RWPE1 (cell line): ENCODE data around the gene MAML3.

Experiments used
- CTCF ChIA-PET: fragments of 350-600 bp; sonication (Branson Sonifier 250); formaldehyde crosslinking; extraction: SDS; loops from one replicate; lab custom pipeline; 2021; lab: Yijun Ruan, JAX
- POLR2A ChIA-PET: fragments of 400-600 bp; formaldehyde crosslinking; extraction: SDS; loops from one replicate; lab custom pipeline; 2020; ENCODE audit warnings: antibody characterized with exemption; ENCODE audit not compliant: low non-redundant PET; lab: Yijun Ruan, JAX
- DNase-seq: peaks from one replicate; pipeline ENCODE4 v3.0.0; 2012; ENCODE audit warnings: low spot score
- H3K27ac ChIP-seq: fragments of 450-650 bp; 2 replicates; pipeline ENCODE4 v1.5.1; 2017
- TF ChIP-seq, protein P1 (sequence below): fragments of 450-650 bp; conservative IDR thresholded peaks from 2 replicates; pipeline ENCODE4 v1.5.1; 2017; ENCODE audit warnings: low read depth, mild to moderate bottlenecking

Gene MAML3

DNA sequence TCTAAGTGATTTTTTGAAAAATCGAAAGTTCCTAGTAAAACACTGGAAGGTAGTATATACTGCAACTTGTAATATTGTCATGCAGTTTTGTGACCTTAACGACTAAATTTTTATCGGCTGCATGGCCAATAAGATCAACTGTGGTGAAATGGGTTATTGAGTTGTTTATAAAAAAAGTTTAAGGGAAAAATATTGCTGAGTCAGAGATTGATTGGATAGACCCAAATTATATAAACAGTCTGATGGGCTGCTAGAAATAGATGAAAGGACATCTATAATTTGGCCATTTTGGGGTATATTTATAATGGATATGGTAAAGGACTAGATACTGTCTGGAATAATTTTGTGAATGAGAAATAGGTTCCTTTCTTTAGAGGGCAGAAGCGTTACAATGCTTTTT, 432.2 kb downstream of the MAML3 start:
- TF ChIP-seq, protein P1, sequence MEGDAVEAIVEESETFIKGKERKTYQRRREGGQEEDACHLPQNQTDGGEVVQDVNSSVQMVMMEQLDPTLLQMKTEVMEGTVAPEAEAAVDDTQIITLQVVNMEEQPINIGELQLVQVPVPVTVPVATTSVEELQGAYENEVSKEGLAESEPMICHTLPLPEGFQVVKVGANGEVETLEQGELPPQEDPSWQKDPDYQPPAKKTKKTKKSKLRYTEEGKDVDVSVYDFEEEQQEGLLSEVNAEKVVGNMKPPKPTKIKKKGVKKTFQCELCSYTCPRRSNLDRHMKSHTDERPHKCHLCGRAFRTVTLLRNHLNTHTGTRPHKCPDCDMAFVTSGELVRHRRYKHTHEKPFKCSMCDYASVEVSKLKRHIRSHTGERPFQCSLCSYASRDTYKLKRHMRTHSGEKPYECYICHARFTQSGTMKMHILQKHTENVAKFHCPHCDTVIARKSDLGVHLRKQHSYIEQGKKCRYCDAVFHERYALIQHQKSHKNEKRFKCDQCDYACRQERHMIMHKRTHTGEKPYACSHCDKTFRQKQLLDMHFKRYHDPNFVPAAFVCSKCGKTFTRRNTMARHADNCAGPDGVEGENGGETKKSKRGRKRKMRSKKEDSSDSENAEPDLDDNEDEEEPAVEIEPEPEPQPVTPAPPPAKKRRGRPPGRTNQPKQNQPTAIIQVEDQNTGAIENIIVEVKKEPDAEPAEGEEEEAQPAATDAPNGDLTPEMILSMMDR = no peak
- CTCF ChIA-PET = no interaction called here
- POLR2A ChIA-PET = no interaction called here

GRCh38 chr4:139720806-139721205, 433.2 kb downstream of the MAML3 start:
- no peak for DNase-seq
- ChIA-PET POLR2A (no interaction called here), CTCF (no interaction called here)
- TF ChIP-seq, protein P1 = no peak
- no peak overlapping the region for H3K27ac ChIP-seq

More for the DNA sequence above, 432.2 kb downstream of the MAML3 start:
- DNase-seq = no peak
- no peak overlapping the region for H3K27ac ChIP-seq

GRCh38 chr4:139719381-139720101, 434.4 kb downstream of the MAML3 start:
- TF ChIP-seq, protein P1 = no peak
- CTCF ChIA-PET = interaction anchor here (0.6 kb wide), 1 partner anchor 736 kb away, joined by 3 read pairs; no protein-coding TSS in a partner anchor
- no peak for DNase-seq

DNA sequence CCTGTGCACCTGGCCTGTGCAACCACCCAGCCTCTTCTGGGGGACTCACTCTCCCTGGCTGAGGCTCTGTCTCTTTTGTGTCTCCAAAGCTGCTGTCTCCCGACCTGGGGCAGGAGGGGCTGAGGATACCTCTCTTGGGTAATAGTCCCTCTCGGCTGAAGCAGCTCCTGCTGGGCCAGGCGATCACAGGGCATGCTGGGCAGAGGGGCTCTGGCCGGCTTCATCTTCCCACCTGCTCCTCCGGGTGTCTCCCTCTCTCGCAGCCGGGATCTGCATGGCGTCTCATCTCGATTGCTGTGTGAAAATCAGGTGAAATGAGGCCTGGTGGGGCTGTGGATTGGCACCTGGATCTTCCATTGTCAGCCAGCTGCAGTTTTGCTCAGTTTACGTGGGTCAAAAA, 435.2 kb downstream of the MAML3 start:
- POLR2A ChIA-PET = no interaction called here
- TF ChIP-seq, protein P1 = no peak
- no peak for DNase-seq
- CTCF ChIA-PET = interaction anchor here (0.6 kb wide), 1 partner anchor 736 kb away, joined by 3 read pairs; no protein-coding TSS in a partner anchor
- H3K27ac ChIP-seq = no peak overlapping the region

More at GRCh38 chr4:139719381-139720101, 434.4 kb downstream of the MAML3 start:
- POLR2A ChIA-PET = no interaction called here
- H3K27ac ChIP-seq = no peak overlapping the region

GRCh38 chr4:139718358-139718757, 435.6 kb downstream of the MAML3 start:
- ChIA-PET POLR2A (no interaction called here), CTCF (no interaction called here)
- no peak overlapping the region for H3K27ac ChIP-seq
- TF ChIP-seq, protein P1 = no peak
- no peak for DNase-seq

- TF ChIP-seq, protein P1 = no peak
- no peak for DNase-seq
- POLR2A ChIA-PET = no interaction called here
- CTCF ChIA-PET = no interaction called here
- H3K27ac ChIP-seq = peak overlapping the region; percentile 48; the same call in 1 of the 2 replicates
These were observed 438.1 kb downstream of the MAML3 start for GRCh38 chr4:139715746-139716391.
